ENCODE measurements around the gene HS3ST4. TPM values are rescaled to one million over a fixed set of nuclear protein-coding genes. Genes with fewer than 3 reads are reported as not detected.

The HS3ST4 gene
- total and polyA plus RNA-seq, 2 donors (not counting 3 experiments of a cell fraction or from before 2014, with no cell fraction given), result not detected

- no peaks in the 10 kb centered on the region for H3K36me3 ChIP-seq (ENCODE audit: control insufficient read depth in 2 of 2, extremely low read depth in 1 of 2, insufficient read depth in 2 of 2, low read length in 2 of 2)
- TF ChIP-seq POLR2A (IDR thresholded peaks at IDR 0.05; ENCODE audit: low read depth, low read length) (no peak), EZH2 (IDR thresholded peaks at IDR 0.05; ENCODE audit: borderline replicate concordance, low read depth, low read length, severe bottlenecking) (no peak), POLR2AphosphoS5 (IDR thresholded peaks at IDR 0.05; ENCODE audit: insufficient read depth, low read depth, low read length) (no peak), MAX (IDR thresholded peaks at IDR 0.05; ENCODE audit: insufficient read depth, insufficient read length) (no peak), JUN (IDR thresholded peaks at IDR 0.05; ENCODE audit: borderline replicate concordance, insufficient read depth, insufficient read length, low read depth) (no peak), FOS (IDR thresholded peaks at IDR 0.05; ENCODE audit: borderline replicate concordance, insufficient read depth, low read length) (no peak), MYC (IDR thresholded peaks at IDR 0.05; ENCODE audit: low read depth, low read length) (no peak), GATA2 (IDR thresholded peaks at IDR 0.05; ENCODE audit: insufficient read depth, insufficient read length, low read depth, low read length) (no peak)
- no peak overlapping the region for H3K27ac ChIP-seq (ENCODE audit: insufficient read depth, low read depth, low read length)
- no peak for DNase-seq (ENCODE audit: low read depth, low spot score)
- FAIRE-seq, result no peak
- dilution Hi-C loops (cut with MboI; ENCODE audit: extremely low pct_ligation_motif_present, low sequenced_read_pairs) (no loop called here), intact Hi-C loops (cut with micrococcal nuclease) (no loop called here)
- no peaks in the 10 kb centered on the region for H3K27me3 ChIP-seq (ENCODE audit: control insufficient read depth in 2 of 2, insufficient read depth in 2 of 2, low read length in 2 of 2)
- ChIA-PET CTCF (no interaction called here), POLR2A (no interaction called here)
- no peak overlapping the region for H2AFZ ChIP-seq (ENCODE audit: low read depth, low read length)
- H3K9ac ChIP-seq (replicated peaks; ENCODE audit: extremely low read depth, insufficient read depth, low read length), result no peak overlapping the region
- no peaks in the 10 kb centered on the region for H3K9me3 ChIP-seq (replicated peaks; ENCODE audit: control insufficient read depth, insufficient read depth, low read length)
- no peaks in the 10 kb centered on the region for H3K79me2 ChIP-seq (ENCODE audit: control insufficient read depth, insufficient read depth, low read length)
- no peak overlapping the region for H3K4me2 ChIP-seq (ENCODE audit: insufficient read depth, low read length)
- H3K4me3 ChIP-seq (replicated peaks in 1 of 3; ENCODE audit: insufficient read depth in 1 of 3, low read depth in 1 of 3, low read length in 3 of 3), result no peak overlapping the region
- H4K20me1 ChIP-seq (replicated peaks; ENCODE audit: control insufficient read depth, extremely low read depth, insufficient read depth, low read length), result no peaks in the 10 kb centered on the region
- no TSS peak for BruUV-seq (replicated peaks)
- H3K4me1 ChIP-seq (ENCODE audit: control insufficient read depth, extremely low read depth, insufficient read depth, low read length), result no peaks in the 10 kb centered on the region
- H3K9me1 ChIP-seq (replicated peaks; ENCODE audit: control insufficient read depth, extremely low read depth, insufficient read depth, low read length), result no peaks in the 10 kb centered on the region
These were observed 494.4 kb downstream of the HS3ST4 start for GRCh38 chr16:26186091-26186615.

MicroRNAs encoded within 50 kb of the gene (microRNA counts, 767-probe panel; counts per million panel counts)
- 723 counts per million, percentile 96 among the panel's probes with 10 or more counts for microRNA hsa-miR-548w

Small RNAs within 50 kb of the gene (microRNA-seq; reads per million reads assigned to microRNA genes)
- not detected for gene MIR548W (ENCODE audit: borderline number of aligned reads, borderline replicate concordance)

Small RNAs within 50 kb of the gene (small RNA-seq; reads per million reads assigned to genes)
- gene HMGN2P3 (ENCODE audit: insufficient read depth, insufficient read length, low read depth, low replicate concordance) (not detected), gene MIR548W (ENCODE audit: insufficient read depth, insufficient read length, low read depth, low replicate concordance) (not detected), gene RNA5SP405 (ENCODE audit: insufficient read depth, insufficient read length, low read depth, low replicate concordance) (not detected)

Measured in endothelial cell of umbilical vein (primary cell).